SK-N-SH (cell line): ENCODE results near the gene EXOC6B. TPM values are rescaled to one million over a fixed set of nuclear protein-coding genes. Genes with fewer than 3 reads are reported as not detected.

Source experiments
- CTCF ChIA-PET: fragments of 300-600, 350-600 bp; formaldehyde crosslinking; extraction: SDS; loops from one replicate; lab custom pipeline; 2021; lab: Yijun Ruan, JAX
- POLR2A ChIA-PET: fragments of 350-600 bp; sonication (Branson Sonifier 250); formaldehyde crosslinking; extraction: SDS; loops from one replicate; lab custom pipeline; 2020; ENCODE audit warnings: antibody characterized with exemption, inconsistent platforms; lab: Yijun Ruan, JAX
- DNase-seq: peaks from one replicate; pipeline ENCODE4 v3.0.0; 2012
- H2AFZ ChIP-seq: fragments of 200-600 bp; sonication (generic); 2 replicates; pipeline ENCODE4 v1.8.1; 2016; ENCODE audit warnings: antibody characterized with exemption, mild to moderate bottlenecking, low read depth
- H3F3A ChIP-seq: fragments of 200-600 bp; sonication (generic); replicated peaks from 2 replicates; pipeline ENCODE3; 2016; ENCODE audit warnings: antibody characterized with exemption, mild to moderate bottlenecking; ENCODE audit not compliant: insufficient read depth
- H3K27ac ChIP-seq, 2 experiments: fragments of 200-500 bp in 1 of 2; fragments of 200-600 bp in 1 of 2; sonication (Bioruptor generic) in 1 of 2; sonication (generic), shearing (Covaris generic) in 1 of 2; 2 replicates each; pipeline versions ENCODE4 v1.5.1 to v1.6.1; 2014 to 2016; ENCODE audit warnings: low read depth in 2 of 2, inconsistent platforms in 1 of 2, low read length in 1 of 2, mild to moderate bottlenecking in 1 of 2, mixed read lengths in 1 of 2
- H3K27me3 ChIP-seq: fragments of 200-600 bp; sonication (generic), shearing (Covaris generic); 2 replicates; pipeline ENCODE4 v1.6.1; 2016; ENCODE audit warnings: mixed run types; ENCODE audit not compliant: insufficient read depth
- H3K36me3 ChIP-seq, 2 experiments: fragments of 200-500 bp in 1 of 2; fragments of 200-600 bp in 1 of 2; sonication (Bioruptor generic) in 1 of 2; sonication (generic) in 1 of 2; replicated peaks in 1 of 2; 2 replicates each; pipeline versions ENCODE3 to v1.5.1; 2014 to 2016; ENCODE audit warnings: low read length in 1 of 2, mild to moderate bottlenecking in 1 of 2; ENCODE audit not compliant: insufficient read depth in 2 of 2, control insufficient read depth in 1 of 2
- H3K4me1 ChIP-seq, 2 experiments: fragments of 200-500 bp in 1 of 2; fragments of 200-600 bp in 1 of 2; sonication (Bioruptor generic) in 1 of 2; sonication (generic), shearing (Covaris generic) in 1 of 2; 2 replicates each; pipeline versions ENCODE4 v1.5.1 to v1.6.1; 2014 to 2016; ENCODE audit warnings: low read depth in 1 of 2, low read length in 1 of 2, mixed run types in 1 of 2; ENCODE audit not compliant: insufficient read depth in 2 of 2, control insufficient read depth in 1 of 2
- H3K4me2 ChIP-seq: fragments of 200-600 bp; sonication (generic), shearing (Covaris generic); 2 replicates; pipeline ENCODE4 v1.6.1; 2017; ENCODE audit warnings: mixed run types
- H3K4me3 ChIP-seq, 2 experiments: fragments of 200-500 bp in 1 of 2; fragments of 200-600 bp in 1 of 2; sonication (Bioruptor generic) in 1 of 2; sonication (generic), shearing (Covaris generic) in 1 of 2; 2 replicates each; pipeline versions ENCODE4 v1.5.1 to v1.8.1; 2014 to 2016; ENCODE audit warnings: low read depth in 2 of 2, inconsistent platforms in 1 of 2, low read length in 1 of 2, mild to moderate bottlenecking in 1 of 2, mixed read lengths in 1 of 2, moderate library complexity in 1 of 2
- H3K79me2 ChIP-seq: fragments of 200-600 bp; sonication (generic); 2 replicates; pipeline ENCODE4 v1.8.1; 2017; ENCODE audit warnings: mild to moderate bottlenecking; ENCODE audit not compliant: insufficient read depth
- H3K9ac ChIP-seq: fragments of 200-600 bp; sonication (generic); 2 replicates; pipeline ENCODE4 v1.6.1; 2017; ENCODE audit warnings: mixed run types
- H3K9me2 ChIP-seq: fragments of 200-600 bp; sonication (generic); 2 replicates; pipeline ENCODE4 v1.6.1; 2017; ENCODE audit warnings: mixed run types
- H3K9me3 ChIP-seq: fragments of 200-600 bp; sonication (generic); 2 replicates; pipeline ENCODE4 v1.6.1; 2017; ENCODE audit warnings: mixed run types, mild to moderate bottlenecking, moderate library complexity
- H4K20me1 ChIP-seq: fragments of 200-600 bp; sonication (generic); 2 replicates; pipeline ENCODE4 v1.6.1; 2017; ENCODE audit warnings: mild to moderate bottlenecking, mixed run types; ENCODE audit not compliant: insufficient read depth
- ELF1 ChIP-seq: IDR thresholded peaks from 2 replicates; pipeline ENCODE4 v1.4.0; 2012
- FOSL2 ChIP-seq: IDR thresholded peaks from 2 replicates; pipeline ENCODE4 v1.4.0; 2012; ENCODE audit warnings: low read depth, mild to moderate bottlenecking, moderate library complexity, borderline replicate concordance
- FOXJ3 ChIP-seq: sonication (generic); formaldehyde crosslinking; IDR thresholded peaks from 2 replicates; pipeline ENCODE4 v1.5.1; 2020; ENCODE audit warnings: mild to moderate bottlenecking, missing genetic modification reagents
- GABPA ChIP-seq: IDR thresholded peaks from 2 replicates; pipeline ENCODE4 v1.4.0; 2012; ENCODE audit warnings: low read depth, mild to moderate bottlenecking
- GATA2 ChIP-seq: sonication (generic); formaldehyde crosslinking; IDR thresholded peaks from 2 replicates; pipeline ENCODE4 v1.5.0; 2020; ENCODE audit warnings: mild to moderate bottlenecking, missing genetic modification reagents
- JUND ChIP-seq: IDR thresholded peaks from 2 replicates; pipeline ENCODE4 v1.4.0; 2012
- MAX ChIP-seq: IDR thresholded peaks from 2 replicates; pipeline ENCODE4 v1.4.0; 2012; ENCODE audit warnings: low read depth
- MEF2A ChIP-seq: IDR thresholded peaks from 2 replicates; pipeline ENCODE4 v1.4.0; 2012; ENCODE audit warnings: low read depth, borderline replicate concordance
- MXI1 ChIP-seq: IDR thresholded peaks from 2 replicates; pipeline ENCODE4 v1.6.1; 2012; ENCODE audit warnings: mild to moderate bottlenecking, low read depth, low read length, improper control_type of control experiment
- NRF1 ChIP-seq: IDR thresholded peaks from 2 replicates; pipeline ENCODE4 v1.6.1; 2012; ENCODE audit warnings: low read depth, mild to moderate bottlenecking, low read length
- POLR2AphosphoS5 ChIP-seq: IDR thresholded peaks from 2 replicates; pipeline ENCODE4 v1.6.1; 2012; ENCODE audit warnings: low read depth, low read length
- RCOR1 ChIP-seq: fragments of 150-350 bp; IDR thresholded peaks from 2 replicates; pipeline ENCODE4 v1.6.1; 2017; ENCODE audit warnings: antibody characterized with exemption, low read length
- REST ChIP-seq: IDR thresholded peaks from 2 replicates; pipeline ENCODE4 v1.6.1; 2012; ENCODE audit warnings: mild to moderate bottlenecking, low read depth, low read length, moderate library complexity
- TAF1 ChIP-seq: IDR thresholded peaks from 2 replicates; pipeline ENCODE4 v1.6.1; 2012; ENCODE audit warnings: low read depth, mild to moderate bottlenecking, low read length, moderate library complexity, borderline replicate concordance
- TCF12 ChIP-seq: IDR thresholded peaks from 2 replicates; pipeline ENCODE4 v1.4.0; 2012
- USF1 ChIP-seq: IDR thresholded peaks from 2 replicates; pipeline ENCODE4 v1.4.0; 2012; ENCODE audit warnings: low read depth, borderline replicate concordance
- ZBTB33 ChIP-seq: IDR thresholded peaks from 2 replicates; pipeline ENCODE4 v1.4.0; 2012; ENCODE audit warnings: low read depth, borderline replicate concordance
- WGBS: methylation state at CpG from one replicate; pipeline ENCODE4 v1.1.6; 2017; ENCODE audit warnings: low lambda C conversion rate; 5-methylcytosine and 5-hydroxymethylcytosine counted together
- polyA plus RNA-seq, 3 experiments: library from polyadenylated mRNA; depleted of rRNA; stranded (reverse); fragments of >200 nt; gene quantifications; 2 replicates each; pipeline ENCODE4 v1.2.3, GENCODE V29; 2012

The EXOC6B gene
- polyA plus RNA-seq, 1 of the 3 experiments (the other 2 are of a cell fraction) = 7.4 TPM

GRCh38 chr2:72788756-72789155 is 37.1 kb downstream of the EXOC6B start:
- Histone ChIP-seq H3F3A (no peaks in the 10 kb centered on the region), H3K9me2 (no peaks in the 10 kb centered on the region), H3K9ac (no peak overlapping the region), H4K20me1 (no peaks in the 10 kb centered on the region), H3K27ac (no peak overlapping the region), H3K4me2 (0 out of 2 replicates have a peak overlapping the region, but pooled peaks have one; percentile 4), H3K27me3 (no peaks in the 10 kb centered on the region), H3K4me3 (no peak overlapping the region), H3K79me2 (no peaks in the 10 kb centered on the region), H3K36me3 (no peaks in the 10 kb centered on the region), H3K4me1 (no peaks in the 10 kb centered on the region; a peak in 1 of 4 replicates), H3K9me3 (no peaks in the 10 kb centered on the region), H2AFZ (no peak overlapping the region)
- WGBS = 83% methylated on average over 1 of the region's 1 CpG
- POLR2A ChIA-PET = no interaction called here
- no peak for TF ChIP-seq MAX
- no peak for TF ChIP-seq TCF12
- TF ChIP-seq GATA2 = no peak
- TF ChIP-seq FOSL2 = no peak
- no peak for TF ChIP-seq TAF1
- TF ChIP-seq MXI1 = no peak
- no peak for TF ChIP-seq NRF1
- TF ChIP-seq GABPA = no peak
- TF ChIP-seq REST = no peak
- TF ChIP-seq MEF2A = no peak
- no peak for TF ChIP-seq POLR2AphosphoS5
- TF ChIP-seq RCOR1 = no peak
- no peak for DNase-seq
- CTCF ChIA-PET = interaction anchor here (0.9 to 1.4 kb wide), 3 partner anchors 8 to 73 kb away, joined by 3 to 5 read pairs (median 4); no protein-coding TSS in a partner anchor

GRCh38 chr2:72785517-72785916 is 40.3 kb downstream of the EXOC6B start:
- Histone ChIP-seq H3K9me2 (no peaks in the 10 kb centered on the region), H2AFZ (no peak overlapping the region), H3K4me3 (no peak overlapping the region), H3K79me2 (no peaks in the 10 kb centered on the region), H3K27me3 (no peaks in the 10 kb centered on the region), H3K9ac (no peak overlapping the region), H3F3A (no peaks in the 10 kb centered on the region), H3K9me3 (no peaks in the 10 kb centered on the region), H3K4me2 (no peak overlapping the region), H4K20me1 (no peaks in the 10 kb centered on the region), H3K27ac (no peak overlapping the region), H3K36me3 (no peaks in the 10 kb centered on the region), H3K4me1 (peaks cover 0 to 5% of the 10 kb centered on the region in 2 experiments; a peak in 2 of 4 replicates)
- 75% methylated on average over 1 of the region's 1 CpG for WGBS
- ChIA-PET POLR2A (no interaction called here), CTCF (interaction anchor here (0.6 to 1.4 kb wide), 3 partner anchors 14 to 78 kb away, joined by 3 to 7 read pairs (median 4); no protein-coding TSS in a partner anchor)
- no peak for DNase-seq
- no peak for TF ChIP-seq POLR2AphosphoS5
- TF ChIP-seq MEF2A = no peak
- no peak for TF ChIP-seq FOXJ3 (CRISPR knock-in tag)
- TF ChIP-seq TAF1 = no peak
- TF ChIP-seq ELF1 = no peak
- TF ChIP-seq REST = no peak
- no peak for TF ChIP-seq TCF12
- no peak for TF ChIP-seq MAX
- TF ChIP-seq GABPA = no peak
- no peak for TF ChIP-seq ZBTB33
- TF ChIP-seq JUND = no peak
- TF ChIP-seq USF1 = no peak
